WTC11 (cell line): ENCODE data around the gene CUL9. TPM values are rescaled to one million over a fixed set of nuclear protein-coding genes. Genes with fewer than 3 reads are reported as not detected.
A peak's percentile ranks its signal among the peaks of the same experiment; 100 is the strongest.

Experiments used
- AFF4 ChIP-seq: sonication (generic); formaldehyde crosslinking; IDR thresholded peaks from 2 replicates; pipeline ENCODE4 v1.8.1; 2023; ENCODE audit warnings: mild to moderate bottlenecking, missing genetic modification reagents, borderline replicate concordance
- ATF3 ChIP-seq: sonication (generic); formaldehyde crosslinking; conservative IDR thresholded peaks from 2 replicates; pipeline ENCODE4 v1.8.1; 2022; ENCODE audit warnings: mild to moderate bottlenecking, missing genetic modification reagents
- E2F1 ChIP-seq: sonication (generic); formaldehyde crosslinking; IDR thresholded peaks from 2 replicates; pipeline ENCODE4 v1.8.0; 2022; ENCODE audit warnings: mild to moderate bottlenecking, missing genetic modification reagents
- E2F4 ChIP-seq: sonication (generic); formaldehyde crosslinking; IDR thresholded peaks from 2 replicates; pipeline ENCODE4 v1.8.1; 2022; ENCODE audit warnings: low read depth, mild to moderate bottlenecking, moderate library complexity, missing genetic modification reagents, borderline replicate concordance
- FOXJ3 ChIP-seq: sonication (generic); formaldehyde crosslinking; IDR thresholded peaks from 2 replicates; pipeline ENCODE4 v1.9.0; 2021; ENCODE audit warnings: missing genetic modification reagents, mild to moderate bottlenecking, borderline replicate concordance
- HMGA2 ChIP-seq: fragments of 250-450 bp; sonication (Bioruptor Pico); IDR thresholded peaks from 2 replicates; pipeline ENCODE4 v1.4.0; 2021; ENCODE audit warnings: mild to moderate bottlenecking, moderate library complexity
- MXD4 ChIP-seq: fragments of 250-450 bp; sonication (Bioruptor Pico); IDR thresholded peaks from 2 replicates; pipeline ENCODE4 v1.8.0; 2021; ENCODE audit warnings: mild to moderate bottlenecking, moderate library complexity, borderline replicate concordance
- NFATC4 ChIP-seq: fragments of 250-450 bp; sonication (Bioruptor Pico); IDR thresholded peaks from 2 replicates; pipeline ENCODE4 v1.9.0; 2021; ENCODE audit warnings: mild to moderate bottlenecking
- USF1 ChIP-seq: sonication (generic); formaldehyde crosslinking; IDR thresholded peaks from 2 replicates; pipeline ENCODE4 v1.8.0; 2022; ENCODE audit warnings: mild to moderate bottlenecking, missing genetic modification reagents
- ZNF138 ChIP-seq: sonication (generic); formaldehyde crosslinking; conservative IDR thresholded peaks from 2 replicates; pipeline ENCODE4 v1.8.1; 2022; ENCODE audit warnings: mild to moderate bottlenecking, moderate library complexity, missing genetic modification reagents
- ZNF219 ChIP-seq: sonication (generic); formaldehyde crosslinking; IDR thresholded peaks from 2 replicates; pipeline ENCODE4 v1.8.0; 2023; ENCODE audit warnings: missing genetic modification reagents, mild to moderate bottlenecking, borderline replicate concordance
- ZNF281 ChIP-seq: sonication (generic); formaldehyde crosslinking; IDR thresholded peaks from 2 replicates; pipeline ENCODE4 v1.8.0; 2023; ENCODE audit warnings: mild to moderate bottlenecking, missing genetic modification reagents
- ZNF425 ChIP-seq: fragments of 250-450 bp; sonication (Bioruptor Pico); conservative IDR thresholded peaks from 2 replicates; pipeline ENCODE4 v1.9.0; 2021; ENCODE audit warnings: mild to moderate bottlenecking
- ZNF512 ChIP-seq: sonication (generic); formaldehyde crosslinking; IDR thresholded peaks from 2 replicates; pipeline ENCODE4 v1.8.1; 2022; ENCODE audit warnings: missing genetic modification reagents, borderline replicate concordance
- ZNF532 ChIP-seq: fragments of 250-450 bp; sonication (Bioruptor Pico); IDR thresholded peaks from 2 replicates; pipeline ENCODE4 v1.9.0; 2021; ENCODE audit warnings: mild to moderate bottlenecking, borderline replicate concordance
- ZNF671 ChIP-seq: fragments of 250-450 bp; sonication (Bioruptor Pico); IDR thresholded peaks from 2 replicates; pipeline ENCODE4 v1.8.0; 2021; ENCODE audit warnings: mild to moderate bottlenecking
- total RNA-seq: library from RNA; stranded (reverse); gene quantifications from 3 replicates; pipeline ENCODE4 v1.2.3, GENCODE V29; 2021

Gene CUL9
- total RNA-seq, 1 experiment from 2014 or later: 15.2 TPM

GRCh38 chr6:43170931-43171706 lies 10.9 kb upstream of the CUL9 start, which contains the start of gene SRF (continued):
- TF ChIP-seq E2F1 (CRISPR knock-in tag) (no peak), ZNF425 (CRISPR knock-in tag) (no peak), HMGA2 (CRISPR knock-in tag) (peak; percentile 41; the same call in 1 of the 2 replicates), ATF3 (CRISPR knock-in tag) (no peak), AFF4 (CRISPR knock-in tag) (no peak), NFATC4 (CRISPR knock-in tag) (no peak), ZNF138 (CRISPR knock-in tag) (no peak), MXD4 (CRISPR knock-in tag) (peak; percentile 79; the same call in 1 of the 2 replicates), ZNF532 (no peak), ZNF219 (no peak), E2F4 (no peak), ZNF512 (CRISPR knock-in tag) (no peak), FOXJ3 (no peak), ZNF671 (0 out of 2 replicates have a peak, but pooled peaks have one; percentile 77), ZNF281 (CRISPR knock-in tag) (no peak), USF1 (CRISPR knock-in tag) (0 out of 2 replicates have a peak, but pooled peaks have one; percentile 2)
